HG03039 (cell line): Measurements from ENCODE around the gene PLXNA2.

Experiments
- ATAC-seq: cut with Tn5 transposase; IDR thresholded peaks from one replicate; pipeline ENCODE4 v1.9.1; 2021; ENCODE audit warnings: mild to moderate bottlenecking, moderate library complexity; ENCODE audit not compliant: unreplicated experiment

The PLXNA2 gene

GRCh38 chr1:208052926-208053407, 191.2 kb downstream of the PLXNA2 start:
- no peak for ATAC-seq

- no peak for ATAC-seq
Observed at GRCh38 chr1:208052135-208052534, 192.0 kb downstream of the PLXNA2 start.

GRCh38 chr1:208051651-208052050, 192.5 kb downstream of the PLXNA2 start:
- ATAC-seq: no peak

- ATAC-seq: no peak
Observed at GRCh38 chr1:208048904-208049303, 195.3 kb downstream of the PLXNA2 start.

GRCh38 chr1:208047975-208048374, 196.2 kb downstream of the PLXNA2 start:
- no peak for ATAC-seq

GRCh38 chr1:208047476-208047934, 196.7 kb downstream of the PLXNA2 start:
- no peak for ATAC-seq

GRCh38 chr1:208045463-208046260, 198.5 kb downstream of the PLXNA2 start:
- ATAC-seq: no peak

- ATAC-seq: no peak
Observed at GRCh38 chr1:208044589-208045462, 199.4 kb downstream of the PLXNA2 start.

- no peak for ATAC-seq
Observed at GRCh38 chr1:208043691-208044181, 200.4 kb downstream of the PLXNA2 start.

- no peak for ATAC-seq
Observed at GRCh38 chr1:208042868-208043267, 201.3 kb downstream of the PLXNA2 start.

- no peak for ATAC-seq
Observed at GRCh38 chr1:208042041-208042615, 202.1 kb downstream of the PLXNA2 start.

- ATAC-seq: no peak
Observed at GRCh38 chr1:208041505-208041904, 202.7 kb downstream of the PLXNA2 start.

GRCh38 chr1:208040821-208041297, 203.3 kb downstream of the PLXNA2 start:
- no peak for ATAC-seq

- no peak for ATAC-seq
Observed at GRCh38 chr1:208039536-208040332, 204.4 kb downstream of the PLXNA2 start.

- no peak for ATAC-seq
Observed at GRCh38 chr1:208038303-208038702, 205.9 kb downstream of the PLXNA2 start.

GRCh38 chr1:208036918-208037766, 207.0 kb downstream of the PLXNA2 start:
- no peak for ATAC-seq

GRCh38 chr1:208036106-208036808, 207.9 kb downstream of the PLXNA2 start:
- ATAC-seq: no peak

GRCh38 chr1:208034135-208034534, 210.0 kb downstream of the PLXNA2 start:
- ATAC-seq: no peak

- ATAC-seq: no peak
Observed at GRCh38 chr1:208033236-208033635, 210.9 kb downstream of the PLXNA2 start.
